Right lobe of liver (tissue), 6 donors: ENCODE measurements around the gene AK9. TPM values are rescaled to one million over a fixed set of nuclear protein-coding genes. Genes with fewer than 3 reads are reported as not detected.
A peak's percentile ranks its signal among the peaks of the same experiment; 100 is the strongest.
"Not testable (repeated sequence)": the region's sequence is repeated elsewhere in the genome, so short reads cannot be mapped to it uniquely, and the experiment has no call there.

Source experiments
- ATAC-seq, 4 donors: fragments of 200-7000 bp; cut with Tn5 transposase; one replicate each; pipeline ENCODE4 v1.9.1; 2020; ENCODE audit warnings: mild to moderate bottlenecking in 4 of 4, moderate library complexity in 4 of 4
- DNase-seq, 3 donors: peaks; one replicate each; pipeline ENCODE4 v3.0.0-alpha.2; 2020
- H3K27ac ChIP-seq, 3 donors: fragments of 200-600 bp; one replicate each; pipeline ENCODE4 v1.8.0; 2022
- H3K27me3 ChIP-seq, 2 donors: fragments of 200-600 bp; one replicate each; pipeline ENCODE4 v1.8.0; 2022
- H3K36me3 ChIP-seq, 4 donors: fragments of 200-600 bp; sonication (generic) in 1 of 4; one replicate each; pipeline versions ENCODE4 v1.5.1 to v1.8.0; 2017 to 2022; ENCODE audit warnings: control low read depth in 1 of 4
- H3K4me1 ChIP-seq, 4 donors: fragments of 200-600 bp; sonication (generic) in 1 of 4; one replicate each; pipeline versions ENCODE4 v1.5.1 to v1.8.0; 2017 to 2022; ENCODE audit warnings: control low read depth in 1 of 4
- H3K4me3 ChIP-seq, 3 donors: fragments of 200-600 bp; one replicate each; pipeline ENCODE4 v1.8.0; 2022
- H3K9me3 ChIP-seq, 4 donors: fragments of 200-600 bp; sonication (generic) in 1 of 4; one replicate each; pipeline versions ENCODE4 v1.5.1 to v1.8.0; 2017 to 2022; ENCODE audit warnings: control low read depth in 1 of 4
- CTCF ChIP-seq, 4 donors: fragments of 200-600 bp in 3 of 4; fragments of 450-650 bp in 1 of 4; IDR thresholded peaks; one replicate each; pipeline versions ENCODE4 v1.5.1 to v1.8.0; 2016 to 2022; ENCODE audit warnings: antibody characterized with exemption in 4 of 4, mild to moderate bottlenecking in 2 of 4
- POLR2A ChIP-seq: fragments of 450-650 bp; IDR thresholded peaks from one replicate; pipeline ENCODE4 v1.6.1; 2017; ENCODE audit warnings: antibody characterized with exemption, mild to moderate bottlenecking
- WGBS: methylation state at CpG from one replicate; pipeline ENCODE4 v1.1.6; 2018; ENCODE audit warnings: low coverage, low lambda C conversion rate; ENCODE audit not compliant: insufficient coverage; ENCODE audit errors: missing lambda C conversion rate; 5-methylcytosine and 5-hydroxymethylcytosine counted together
- intact Hi-C, 2 donors: fragments of 100-400 bp; cut with DNase I; formaldehyde crosslinking; loops; one replicate each; pipeline versions ENCODE4 v1.11.2 to v1.14.1; 2022
- total RNA-seq, 6 experiments: library from RNA; depleted of rRNA in 2 of 6; stranded (reverse); fragments of >200 nt in 2 of 6; fragmentation: NEBNext Ultra II Directional in 3 of 6; extraction: Animal tissue kit (Norgen Biotek cat#: 25700) in 3 of 6; gene quantifications; one replicate each; pipeline versions ENCODE4 v1.1.0 to v1.2.4, GENCODE V29; 2016 to 2023
- donor health status: DM: no; HTN: yes; CAD: no.
- donor health status: DM: no; HTN: no; CAD: no.
- donor health status: DM: no; HTN: no; CAD: no.
- donor health status: DM: no; HTN: yes; CAD: no.
- donor health status: DM: no; HTN: yes; CAD: no.

Gene AK9
- total RNA-seq, 6 experiments from 2014 or later = 1.5 to 3.9 (median 2.5) TPM

GRCh38 chr6:109523478-109523877 lies 167.5 kb downstream of the AK9 start:
- WGBS = 57% methylated on average over 2 of the region's 2 CpGs
- intact Hi-C loops = loop anchor here in 1 of 2 donors (10.0 kb wide), 1 partner anchor 531 kb away; no protein-coding TSS in a partner anchor
- peak in 2 of 4 donors; percentile 43 to 73 for ATAC-seq

GRCh38 chr6:109521080-109521479 lies 169.9 kb downstream of the AK9 start:
- H3K36me3 ChIP-seq = no peaks in the 10 kb centered on the region
- DNase-seq = no peak

More at GRCh38 chr6:109523478-109523877, 167.5 kb downstream of the AK9 start:
- Histone ChIP-seq H3K27ac (no peak overlapping the region), H3K36me3 (no peaks in the 10 kb centered on the region), H3K4me3 (no peak overlapping the region), H3K27me3 (no peaks in the 10 kb centered on the region), H3K9me3 (no peaks in the 10 kb centered on the region), H3K4me1 (no peaks in the 10 kb centered on the region)
- DNase-seq = no peak
- no peak for TF ChIP-seq CTCF (IDR thresholded peaks at IDR 0.05)
- no peak for TF ChIP-seq POLR2A

DNA sequence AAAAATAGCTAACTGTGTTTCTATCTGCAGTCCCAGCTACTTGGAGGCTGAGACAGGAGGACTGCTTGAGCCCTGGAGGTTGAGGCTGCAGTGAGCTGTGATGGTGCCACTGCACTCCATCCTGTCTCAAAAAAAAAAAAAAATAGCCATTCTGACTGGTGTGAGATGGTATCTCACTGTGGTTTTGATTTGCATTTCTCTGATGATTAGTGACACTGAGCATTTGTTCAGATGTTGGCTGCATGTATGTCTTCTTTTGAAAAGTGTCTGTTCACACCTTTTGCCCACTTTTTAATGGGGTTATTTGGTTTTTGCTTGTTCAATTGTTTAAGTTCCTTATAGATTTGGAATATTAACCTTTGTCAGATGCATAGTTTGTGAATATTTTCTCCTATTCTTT lies 171.4 kb downstream of the AK9 start:
- H3K4me1 ChIP-seq, H3K36me3 ChIP-seq, H3K27ac ChIP-seq, H3K4me3 ChIP-seq, DNase-seq, H3K27me3 ChIP-seq, H3K9me3 ChIP-seq, ATAC-seq: not testable (repeated sequence)
- intact Hi-C loops = loop anchor here in 1 of 2 donors (10.0 kb wide), 1 partner anchor 535 kb away; no protein-coding TSS in a partner anchor

More at GRCh38 chr6:109521080-109521479, 169.9 kb downstream of the AK9 start:
- WGBS = 59% methylated on average over 3 of the region's 3 CpGs
- no peak overlapping the region for H3K4me3 ChIP-seq
- H3K27me3 ChIP-seq = no peaks in the 10 kb centered on the region
- no peak overlapping the region for H3K27ac ChIP-seq
- ATAC-seq = no peak
- intact Hi-C loops = loop anchor here in 1 of 2 donors (10.0 kb wide), 1 partner anchor 534 kb away; no protein-coding TSS in a partner anchor
- TF ChIP-seq CTCF (IDR thresholded peaks at IDR 0.05) = no peak
- no peak for TF ChIP-seq POLR2A
- H3K4me1 ChIP-seq = no peaks in the 10 kb centered on the region
- no peaks in the 10 kb centered on the region for H3K9me3 ChIP-seq

- no peaks in the 10 kb centered on the region for H3K9me3 ChIP-seq
- TF ChIP-seq POLR2A (no peak), CTCF (IDR thresholded peaks at IDR 0.05) (no peak)
- no peak for ATAC-seq
- intact Hi-C loops = no loop called here
- no peak for DNase-seq
- no peaks in the 10 kb centered on the region for H3K4me1 ChIP-seq
- no peak overlapping the region for H3K27ac ChIP-seq
- no peaks in the 10 kb centered on the region for H3K27me3 ChIP-seq
- no peaks in the 10 kb centered on the region for H3K36me3 ChIP-seq
- WGBS = 53% methylated on average over 2 of the region's 3 CpGs
- H3K4me3 ChIP-seq = no peak overlapping the region
These were observed 174.1 kb downstream of the AK9 start for GRCh38 chr6:109516929-109517328.

DNA sequence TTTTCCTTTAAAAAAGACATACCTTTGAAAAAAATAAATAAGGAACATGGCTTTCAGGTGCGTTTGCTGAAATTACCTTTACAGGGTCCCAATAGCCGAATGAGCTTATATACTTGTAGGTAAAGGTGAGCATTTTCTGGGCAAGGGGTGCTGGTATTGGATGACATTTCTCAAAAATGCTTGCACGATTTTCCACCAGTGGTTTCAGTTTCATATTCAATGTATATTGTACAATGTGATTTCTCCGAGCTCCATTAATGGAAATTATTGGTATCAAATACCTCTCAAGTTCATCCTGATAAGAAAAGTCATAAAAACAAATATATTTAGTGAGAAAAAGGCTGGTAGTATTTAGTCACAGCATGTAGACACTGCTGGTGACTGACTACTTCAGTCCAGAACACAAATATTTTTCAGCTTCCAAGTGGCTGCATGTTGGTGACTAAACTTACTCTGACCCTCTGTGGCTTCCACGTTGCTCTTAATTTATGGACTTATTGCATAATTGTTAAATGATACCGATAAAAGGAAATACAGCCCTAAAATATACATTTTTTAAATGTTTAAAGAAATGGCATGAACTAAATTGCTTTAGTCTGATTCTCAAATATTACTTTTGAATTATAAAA lies 175.1 kb downstream of the AK9 start:
- 53% methylated on average over 6 of the region's 6 CpGs for WGBS
- Histone ChIP-seq H3K36me3 (no peaks in the 10 kb centered on the region), H3K27ac (no peak overlapping the region), H3K27me3 (no peaks in the 10 kb centered on the region), H3K4me1 (no peaks in the 10 kb centered on the region), H3K9me3 (no peaks in the 10 kb centered on the region), H3K4me3 (no peak overlapping the region)
- DNase-seq (no peak), ATAC-seq (no peak)
- intact Hi-C loops = no loop called here
- TF ChIP-seq CTCF (IDR thresholded peaks at IDR 0.05) (no peak), POLR2A (no peak)
